Measurements from ENCODE around the gene TFAP2E.

GRCh38 chr1:35623832-35624231 is 50.7 kb downstream of the TFAP2E start:
- TF ChIP-seq POLR2A (IDR thresholded peaks at IDR 0.05) (no peak), CTCF (IDR thresholded peaks at IDR 0.05) (no peak)

Measured in upper lobe of left lung (tissue), 4 donors.